HG03066 (cell line): ENCODE measurements around the gene PTPN23.

ENCODE experiments used
- ATAC-seq: cut with Tn5 transposase; IDR thresholded peaks from one replicate; pipeline ENCODE4 v1.9.1; 2021; ENCODE audit warnings: low read depth; ENCODE audit not compliant: unreplicated experiment

The PTPN23 gene

DNA sequence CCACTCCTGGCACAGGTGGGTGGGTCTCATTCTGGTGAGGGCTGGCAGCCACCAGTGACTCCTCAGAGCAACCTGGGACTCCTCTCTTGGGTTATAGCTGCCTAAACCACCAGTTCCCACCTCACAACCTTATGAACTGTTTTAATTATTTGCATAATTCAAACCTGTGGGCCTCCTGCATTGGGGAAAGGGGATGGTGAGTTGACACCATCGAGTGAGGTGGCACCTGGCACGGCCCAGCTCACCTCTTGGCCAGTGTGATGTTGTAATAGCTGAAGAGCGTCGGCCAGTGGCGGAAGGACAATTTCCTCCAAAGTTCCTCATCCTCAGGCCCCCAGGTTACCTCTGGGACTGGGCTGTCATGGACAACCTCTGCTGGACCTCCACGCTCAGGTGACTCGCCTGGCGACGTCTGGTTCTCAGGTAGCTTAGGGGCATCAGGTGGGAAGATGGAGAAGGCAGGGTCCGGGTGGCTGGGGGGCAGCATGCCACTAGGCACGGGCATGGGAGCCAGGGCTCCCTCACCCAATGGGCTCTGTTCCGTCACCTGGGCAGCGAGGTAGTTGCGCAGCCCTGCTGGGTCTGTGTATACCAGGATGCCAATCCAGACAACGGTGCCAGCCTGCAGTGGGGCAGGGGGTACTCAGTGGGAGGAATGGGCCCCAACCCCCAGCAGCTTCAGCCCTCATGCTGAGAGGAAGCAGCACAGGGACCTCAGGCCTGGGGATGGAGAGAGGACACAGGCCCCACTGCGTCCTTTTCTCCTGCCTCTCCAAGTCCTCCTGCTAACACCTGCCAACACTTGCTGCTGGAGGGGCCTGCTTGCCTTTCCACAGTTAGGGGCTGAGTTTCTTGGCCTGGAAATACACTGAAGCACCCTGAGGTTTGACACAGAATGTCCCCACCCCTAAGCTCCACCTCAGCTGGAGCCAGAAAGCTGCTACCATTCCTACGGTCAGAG, 38.5 kb downstream of the PTPN23 start:
- no peak for ATAC-seq

DNA sequence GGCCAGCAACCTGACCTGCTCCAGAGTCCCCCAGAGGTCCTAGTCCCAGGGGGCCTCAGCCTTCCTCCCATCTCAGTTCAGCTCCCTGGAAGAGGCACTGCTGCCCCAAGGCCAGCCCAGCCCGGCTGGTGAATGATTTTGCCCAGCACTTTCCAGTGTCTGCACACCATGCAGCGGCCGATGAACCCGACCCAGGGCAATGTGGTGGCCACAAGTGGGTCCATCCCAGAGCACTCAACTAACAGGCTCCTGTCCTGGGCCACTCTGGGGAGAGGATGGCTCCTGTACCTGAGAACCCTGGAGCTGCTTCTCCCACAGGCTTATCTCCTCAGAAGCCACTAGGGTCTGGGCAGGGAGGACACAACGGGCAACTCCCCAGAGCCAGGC, 39.2 kb downstream of the PTPN23 start:
- ATAC-seq: no peak

DNA sequence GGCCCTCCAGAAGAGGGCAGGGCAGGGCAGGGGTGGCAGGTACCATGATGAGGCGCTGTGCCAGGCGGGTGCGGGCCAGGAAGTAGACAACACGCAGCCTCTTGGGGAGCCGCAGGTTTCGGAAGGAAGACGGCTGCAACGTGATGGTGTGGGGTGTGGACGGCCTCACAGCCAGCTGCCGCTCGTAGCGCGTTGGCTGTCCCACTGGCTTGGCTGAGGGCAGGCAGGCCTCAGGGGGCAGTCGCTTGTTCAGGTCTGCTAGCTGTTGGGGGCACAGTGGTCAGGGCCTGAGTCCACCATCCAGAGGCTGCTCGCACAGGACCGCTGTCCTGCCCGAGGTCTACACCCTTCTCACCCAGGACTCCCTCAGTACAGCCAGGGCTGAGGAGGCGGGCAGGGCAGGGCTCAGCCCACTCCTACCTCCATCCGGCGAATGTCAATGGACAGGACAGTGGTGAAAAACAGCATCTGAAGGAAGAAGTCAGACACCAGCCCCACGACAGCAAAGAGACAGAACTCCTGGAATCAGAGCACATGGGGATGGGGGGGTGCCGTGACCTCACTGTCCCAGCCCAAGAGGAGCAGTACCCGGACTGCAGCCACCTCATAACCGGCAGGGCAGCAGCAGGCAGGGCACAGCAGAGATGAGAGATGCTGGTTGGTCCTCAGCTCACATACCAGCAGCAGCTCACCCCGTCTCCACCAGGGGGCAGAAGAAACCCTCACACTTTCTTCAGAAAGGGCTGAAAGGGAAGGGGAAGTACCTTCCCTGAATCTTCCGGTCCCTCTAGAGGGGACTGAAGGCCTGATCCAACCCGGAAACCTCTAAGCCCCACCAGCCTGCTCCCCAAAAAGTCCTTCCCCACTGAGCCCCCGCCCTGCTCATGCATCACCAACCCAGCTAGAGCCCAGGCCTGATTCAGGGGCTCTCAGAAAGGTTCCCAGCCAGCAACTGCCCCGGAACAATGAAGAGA, 40.0 kb downstream of the PTPN23 start:
- ATAC-seq: peak; percentile 80

DNA sequence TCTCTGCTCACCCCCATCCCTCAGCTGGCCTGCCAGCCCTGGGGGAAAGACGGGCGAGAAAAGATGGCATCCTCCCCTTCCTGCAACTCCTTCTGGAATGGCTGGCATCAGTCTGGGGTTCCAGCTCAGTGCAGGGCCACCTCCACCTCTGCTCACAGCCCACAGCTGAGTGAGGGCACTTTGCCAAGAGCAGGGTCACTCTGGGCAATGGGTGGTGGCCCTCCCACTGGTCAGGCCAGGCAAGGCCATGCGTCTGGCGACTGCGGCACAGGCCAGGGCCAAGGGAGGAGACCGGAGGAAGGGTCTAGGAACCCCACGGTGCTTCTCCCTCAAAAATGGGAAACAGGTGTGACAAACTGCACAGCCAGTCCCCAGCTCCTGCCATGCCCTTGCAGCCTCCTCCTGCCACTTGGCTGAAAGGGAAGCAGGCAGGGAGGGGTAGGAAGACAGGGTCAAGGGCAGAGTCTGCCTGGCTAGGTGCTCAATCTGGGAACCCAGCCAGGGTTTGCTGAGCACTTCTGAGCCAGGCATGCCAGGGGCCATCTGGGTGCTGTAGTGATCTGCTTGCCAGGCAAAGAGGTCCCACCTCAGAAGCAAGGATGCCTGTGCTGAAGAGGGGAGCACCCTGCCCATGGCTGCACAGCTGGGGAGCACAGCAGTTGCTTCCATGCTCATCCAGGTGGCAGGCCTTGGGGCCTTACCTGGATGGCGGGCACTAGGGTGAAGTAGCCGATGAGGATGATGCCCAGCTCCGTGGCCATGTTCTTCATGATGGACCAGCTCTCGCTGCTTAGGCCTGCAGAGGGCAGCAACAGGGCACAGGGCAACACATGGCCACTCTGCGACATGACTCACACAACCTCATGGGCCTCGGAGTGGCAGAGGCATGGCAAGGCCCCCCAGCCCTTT, 41.2 kb downstream of the PTPN23 start:
- no peak for ATAC-seq

DNA sequence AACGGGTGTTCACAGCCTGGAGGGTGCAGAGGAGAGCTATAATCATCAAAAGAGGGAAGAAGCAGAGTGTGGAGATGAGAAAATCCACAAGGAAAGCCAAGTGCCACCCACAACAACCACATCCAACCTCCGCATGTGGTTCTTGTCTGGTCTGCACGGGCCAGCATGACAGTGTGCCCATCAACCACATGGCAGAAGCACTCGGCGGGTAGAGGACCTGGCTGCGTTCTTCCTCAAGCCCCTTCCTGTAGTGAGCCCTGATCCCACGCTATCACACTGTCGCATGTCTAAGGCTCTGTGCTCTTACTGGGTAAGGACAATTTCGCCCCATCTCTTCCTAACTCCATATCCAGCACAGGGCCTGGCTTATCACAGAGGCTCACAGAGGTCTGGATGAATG, 41.9 kb downstream of the PTPN23 start:
- ATAC-seq: no peak

DNA sequence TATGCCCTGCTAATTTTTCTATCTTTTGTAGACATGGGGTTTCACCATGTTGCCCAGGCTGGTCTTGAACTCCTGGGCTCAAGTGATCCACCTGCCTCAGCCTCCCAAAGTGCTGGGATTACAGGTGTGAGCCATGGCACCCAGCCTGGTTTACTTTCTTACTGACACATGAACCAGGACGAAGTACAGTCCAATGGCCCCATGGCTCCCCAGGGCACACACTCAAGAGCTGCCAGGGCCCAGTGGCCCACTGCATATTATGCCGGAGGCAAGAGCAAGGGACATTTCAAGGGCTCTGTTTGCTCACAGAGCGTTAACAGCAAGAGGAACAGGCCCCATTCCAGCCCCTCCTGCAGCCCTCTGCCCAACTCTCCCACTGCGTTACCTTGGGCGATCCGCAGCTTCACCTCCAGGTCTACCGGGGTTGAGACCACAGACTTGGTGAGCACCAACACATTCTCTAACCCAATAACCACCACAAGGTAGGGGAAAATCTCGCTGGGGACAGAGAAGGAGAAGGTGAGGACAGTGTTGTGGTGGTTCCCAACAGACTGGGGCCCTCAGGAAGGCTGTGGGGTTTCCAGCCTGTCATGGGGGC, 42.8 kb downstream of the PTPN23 start:
- no peak for ATAC-seq

DNA sequence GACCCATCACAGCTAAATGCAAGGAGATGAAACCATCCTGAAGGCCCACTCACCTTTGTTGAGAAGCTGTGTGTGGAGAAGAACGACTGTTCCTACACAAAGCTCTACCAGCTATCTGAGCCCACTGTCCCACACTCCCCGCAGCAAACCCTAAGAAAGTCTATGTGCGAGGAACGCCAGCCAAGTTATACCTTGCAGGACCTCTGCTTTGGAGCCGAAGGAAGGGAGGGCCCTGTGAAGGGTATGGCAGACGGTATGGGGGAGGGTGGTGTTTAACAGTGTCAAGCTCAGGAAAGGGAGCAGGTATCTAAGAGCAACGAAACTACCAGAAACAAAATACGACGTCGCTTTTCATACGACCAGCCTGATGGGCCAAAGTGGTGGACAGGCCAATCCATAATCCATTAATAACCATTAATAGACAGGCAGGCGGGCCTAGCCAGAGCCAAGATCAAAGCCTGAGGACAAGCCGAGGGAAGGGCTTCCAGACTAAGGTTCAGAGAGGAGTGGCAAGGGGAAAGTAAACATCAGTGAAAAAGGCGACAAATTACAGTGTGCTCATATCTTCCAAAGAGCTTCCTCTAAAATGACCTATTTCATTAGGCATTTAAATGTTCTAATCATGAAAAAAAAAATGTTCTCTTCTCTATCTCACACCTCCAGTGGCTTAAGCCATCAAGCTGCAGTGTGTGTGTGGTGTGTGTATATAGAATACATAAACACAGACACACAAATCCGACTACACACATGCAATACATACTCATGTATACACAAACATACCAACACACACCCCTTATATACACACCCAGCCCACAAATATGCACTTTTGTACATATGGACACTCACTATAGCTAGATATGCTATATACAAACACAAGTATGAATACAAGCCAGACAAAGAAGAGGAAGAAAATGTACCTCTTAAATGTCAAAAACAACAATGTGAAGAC, 43.9 kb downstream of the PTPN23 start:
- no peak for ATAC-seq

DNA sequence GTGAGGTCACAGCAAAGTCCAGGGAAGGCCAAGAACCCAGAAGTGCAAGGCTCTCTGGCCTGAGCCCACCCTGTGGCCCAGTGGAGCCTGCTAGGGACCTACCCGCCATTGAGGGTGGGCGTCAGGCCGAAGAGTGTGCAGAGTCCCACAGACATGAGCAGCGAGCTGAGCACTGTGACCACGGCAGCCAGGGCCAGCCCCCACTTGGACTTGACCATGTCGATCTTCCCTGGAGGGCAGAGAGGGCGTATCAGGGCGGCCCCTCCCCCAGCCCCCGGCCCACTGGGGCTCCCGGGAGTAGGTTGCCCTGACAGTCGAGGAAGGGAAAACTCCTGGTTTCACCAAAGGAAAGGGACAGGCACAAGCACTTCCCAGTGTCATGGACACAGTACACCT, 44.6 kb downstream of the PTPN23 start:
- ATAC-seq: no peak

DNA sequence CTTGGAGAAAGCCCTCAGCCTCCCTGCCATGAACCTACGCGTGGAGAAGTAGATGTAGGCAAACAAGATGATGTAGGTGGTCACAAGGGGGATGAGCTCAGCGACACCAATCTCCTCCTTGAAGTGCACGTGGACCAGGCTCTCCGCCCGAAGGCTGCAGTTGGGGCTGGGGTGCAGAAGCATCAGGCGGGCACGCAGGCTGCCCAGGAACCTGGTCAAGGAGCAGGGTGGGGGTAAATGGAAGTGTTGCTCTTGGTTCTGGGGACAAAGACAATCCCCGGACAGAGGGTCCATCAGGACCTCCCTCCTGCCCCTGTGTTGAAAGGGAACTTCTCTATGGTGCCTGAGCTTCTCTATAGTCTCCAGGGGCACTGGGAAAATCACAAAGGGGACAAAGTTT, 45.1 kb downstream of the PTPN23 start:
- no peak for ATAC-seq

DNA sequence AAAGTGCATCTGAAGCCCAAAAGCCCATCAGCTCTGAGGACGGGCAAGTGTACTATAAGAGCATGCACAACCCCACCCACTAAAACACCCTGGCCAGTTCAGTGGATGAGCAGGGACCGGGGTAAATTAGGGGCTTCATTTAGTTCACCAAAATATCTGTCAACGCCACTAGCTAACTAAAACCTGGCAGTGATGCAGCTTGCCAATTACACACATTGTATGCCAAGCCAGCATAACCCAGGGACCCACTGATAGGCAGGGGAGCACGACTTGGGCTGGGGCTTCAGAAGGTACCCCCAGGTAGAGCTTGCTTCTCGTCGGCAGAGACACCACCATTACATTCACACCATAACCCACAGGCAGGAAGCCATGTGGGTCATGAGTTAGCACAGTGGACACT, 47.0 kb downstream of the PTPN23 start:
- ATAC-seq: no peak

DNA sequence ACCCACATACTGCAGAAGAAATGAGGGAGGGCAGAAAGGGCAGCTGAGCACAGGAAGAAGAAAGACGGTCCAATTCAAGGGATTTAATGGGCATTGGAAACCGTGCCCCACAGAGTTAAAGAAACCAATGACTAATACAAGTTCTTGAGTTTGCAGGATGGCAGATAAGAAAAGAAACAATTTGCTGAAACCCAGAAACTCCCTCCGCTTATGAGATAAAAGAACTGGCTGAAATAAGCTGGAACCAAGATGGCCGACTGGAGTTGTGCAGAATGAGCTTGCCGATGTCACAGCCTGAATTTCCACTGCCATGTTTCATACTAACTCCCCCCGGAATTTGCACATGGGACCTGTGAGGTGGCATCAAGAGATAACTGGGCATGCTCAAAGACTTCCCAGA, 47.8 kb downstream of the PTPN23 start:
- ATAC-seq: no peak

DNA sequence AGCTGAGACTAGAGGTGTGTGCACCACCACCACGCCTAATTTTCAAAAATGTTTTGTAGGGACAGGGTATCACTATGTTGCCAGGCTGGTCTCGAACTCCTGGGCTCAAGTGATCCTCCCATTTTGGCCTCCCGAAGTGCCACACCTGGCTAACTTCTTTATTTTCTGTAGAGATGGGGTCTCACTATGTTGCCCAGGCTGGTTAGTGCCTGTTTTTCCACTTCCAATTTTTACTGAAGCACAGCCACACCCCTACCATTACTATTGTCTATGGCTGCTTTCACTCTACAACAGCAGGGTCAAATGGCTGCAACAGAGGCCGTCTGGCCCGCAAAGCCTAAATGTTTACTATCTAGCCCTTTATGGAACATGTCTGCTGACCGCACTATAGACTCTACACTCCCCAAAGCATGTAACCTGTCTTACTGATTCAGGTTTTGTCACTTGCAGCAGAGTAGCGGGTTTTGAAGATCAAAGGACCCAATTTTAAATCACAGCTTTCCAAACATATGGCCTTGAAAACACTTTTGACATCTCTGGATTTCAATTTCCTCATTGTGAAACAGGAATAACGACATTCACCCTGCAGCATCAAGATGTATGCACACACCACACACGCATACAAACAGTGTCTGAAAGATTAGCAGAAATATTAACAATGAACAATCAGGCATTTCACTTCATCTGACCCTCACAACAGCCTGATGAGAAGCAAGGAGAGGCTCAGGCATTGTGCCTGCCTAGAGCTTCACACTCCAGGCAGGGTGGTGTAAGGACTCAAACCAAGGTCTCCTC, 48.9 kb downstream of the PTPN23 start:
- no peak for ATAC-seq

DNA sequence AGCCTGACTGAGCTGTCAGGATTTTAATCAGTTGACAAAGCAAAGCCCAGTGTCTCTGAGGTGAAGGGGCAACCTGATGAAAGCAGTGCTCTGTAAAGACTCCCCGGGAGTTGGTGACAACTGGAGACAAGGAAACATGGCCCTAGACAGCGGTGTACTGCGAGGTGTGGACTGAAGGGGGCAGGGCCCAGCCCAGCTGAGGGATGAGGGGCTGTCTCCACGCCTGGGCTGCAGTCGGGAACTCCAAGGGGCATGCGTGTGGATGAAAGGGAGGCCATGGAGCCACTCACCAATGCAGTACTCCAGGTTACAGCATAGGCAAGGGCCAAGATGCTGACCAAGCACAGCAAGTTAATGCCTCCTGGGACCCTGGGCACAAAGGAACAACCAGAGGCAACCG, 49.8 kb downstream of the PTPN23 start:
- ATAC-seq: no peak

DNA sequence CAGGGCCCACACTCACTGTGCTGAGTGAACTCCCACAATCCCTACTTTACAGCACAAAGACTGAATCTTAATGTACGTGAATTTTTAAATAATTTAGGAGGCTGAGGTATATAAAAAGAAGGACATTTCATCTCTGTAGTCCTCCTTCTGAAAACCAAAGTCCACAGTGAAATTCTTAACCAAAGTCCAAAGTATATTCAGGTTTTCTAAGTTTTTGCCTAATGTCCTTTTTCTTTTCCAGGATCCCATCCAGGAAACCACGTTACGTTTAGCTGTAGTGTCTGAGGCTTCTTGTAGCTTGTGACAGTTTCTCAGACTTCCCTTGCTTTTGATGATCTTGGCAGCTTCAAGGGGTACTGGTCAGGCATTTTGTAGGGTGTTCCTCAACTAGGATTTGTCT, 50.4 kb downstream of the PTPN23 start:
- ATAC-seq: no peak

DNA sequence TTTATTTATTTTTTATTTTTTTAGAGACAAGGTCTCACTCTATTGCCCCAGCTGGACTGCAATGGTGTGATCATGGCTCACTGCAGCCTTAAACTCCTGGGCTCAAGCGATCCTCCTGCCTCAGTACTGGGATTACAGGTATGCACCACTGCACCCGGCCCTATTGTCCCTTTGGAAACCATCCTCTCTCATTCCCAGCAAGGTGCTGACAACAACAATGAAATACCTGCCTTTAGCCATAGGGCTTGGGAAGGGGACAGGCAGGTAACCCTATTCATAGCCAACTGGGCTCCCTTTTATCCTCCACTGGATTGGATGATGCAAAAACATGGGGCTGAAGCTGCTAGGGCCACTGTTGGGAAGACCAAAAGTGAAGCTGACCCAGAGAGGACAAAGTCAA, 51.9 kb downstream of the PTPN23 start:
- no peak for ATAC-seq

DNA sequence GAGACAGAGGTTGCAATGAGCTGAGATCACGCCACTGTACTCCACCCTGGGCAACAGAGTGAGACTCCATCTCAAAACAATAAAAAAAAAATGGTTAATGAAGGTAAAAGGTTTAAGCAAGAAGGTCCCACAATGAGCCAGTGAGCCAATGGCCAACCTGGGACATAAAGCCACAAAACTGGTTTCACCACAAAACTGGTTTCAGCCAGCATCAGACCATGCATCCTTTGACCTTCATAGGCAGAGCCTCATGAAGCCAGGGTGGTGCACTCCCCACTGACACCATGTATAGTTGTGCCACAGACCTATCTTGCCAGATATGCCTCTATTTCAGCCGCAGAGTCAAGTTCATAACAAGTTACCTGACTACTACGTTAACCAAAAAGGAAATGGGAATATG, 53.0 kb downstream of the PTPN23 start:
- ATAC-seq: no peak

DNA sequence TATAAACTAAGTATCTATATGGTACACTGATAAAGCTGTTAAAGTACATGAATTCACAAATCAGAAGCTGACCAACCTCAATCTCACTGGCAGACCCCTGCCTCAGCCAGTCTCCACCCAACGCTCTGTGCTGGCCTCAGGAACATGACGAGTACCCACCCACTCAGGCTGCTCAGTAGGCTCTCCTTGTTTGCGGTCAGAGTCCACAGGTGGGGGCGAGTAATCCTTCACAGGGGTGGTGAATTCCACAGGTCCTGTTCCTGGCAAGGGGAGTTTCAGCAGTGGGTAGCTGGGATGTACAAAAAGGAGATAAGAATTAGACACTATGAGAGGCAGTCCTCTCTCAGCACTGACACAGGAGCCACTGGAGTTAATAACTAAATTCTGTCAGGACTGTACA, 54.0 kb downstream of the PTPN23 start:
- ATAC-seq: no peak

- no peak for ATAC-seq
Measured at GRCh38 chr3:47436180-47436579, 55.4 kb downstream of the PTPN23 start.
